GM20431 (cell line): ENCODE data around the gene ROBO4.

Source experiments
- in situ Hi-C: fragments of 300-500 bp; cut with MseI, MboI; formaldehyde crosslinking; loops from one replicate; pipeline ENCODE4 v1.15.0; 2020; ENCODE audit warnings: low sequenced_read_pairs; ENCODE audit not compliant: unreplicated experiment

The ROBO4 gene

GRCh38 chr11:124920356-124920755 lies 22.7 kb upstream of the ROBO4 start:
- in situ Hi-C loops, result no loop called here

- in situ Hi-C loops, result no loop called here
These were observed 22.2 kb upstream of the ROBO4 start for GRCh38 chr11:124919898-124920297.

- in situ Hi-C loops, result no loop called here
These were observed 21.3 kb upstream of the ROBO4 start, which contains the start of gene HEPN1 for GRCh38 chr11:124918950-124919349. HEPN1 (plus strand) TSS chr11:124919250.

GRCh38 chr11:124917115-124917637 lies 19.5 kb upstream of the ROBO4 start:
- in situ Hi-C loops, result no loop called here

- in situ Hi-C loops, result no loop called here
These were observed 18.7 kb upstream of the ROBO4 start for GRCh38 chr11:124916370-124916710.

GRCh38 chr11:124915541-124916369 lies 18.1 kb upstream of the ROBO4 start:
- in situ Hi-C loops, result no loop called here

GRCh38 chr11:124902616-124903015 lies 5.0 kb upstream of the ROBO4 start:
- in situ Hi-C loops, result no loop called here

GRCh38 chr11:124900464-124900863 lies 2.8 kb upstream of the ROBO4 start:
- in situ Hi-C loops, result no loop called here

- in situ Hi-C loops, result no loop called here
These were observed 1.9 kb upstream of the ROBO4 start for GRCh38 chr11:124899383-124900145.

- in situ Hi-C loops, result no loop called here
These were observed 1.0 kb upstream of the ROBO4 start for GRCh38 chr11:124898711-124899110.

GRCh38 chr11:124898263-124898680 lies 607 bp upstream of the ROBO4 start:
- in situ Hi-C loops, result no loop called here

GRCh38 chr11:124896821-124897391 lies 759 bp downstream of the ROBO4 start:
- in situ Hi-C loops, result no loop called here

GRCh38 chr11:124896071-124896750 lies 1.5 kb downstream of the ROBO4 start:
- in situ Hi-C loops, result no loop called here

GRCh38 chr11:124895471-124895971 lies 2.1 kb downstream of the ROBO4 start:
- in situ Hi-C loops, result no loop called here

- in situ Hi-C loops, result no loop called here
These were observed 2.8 kb downstream of the ROBO4 start for GRCh38 chr11:124894606-124895430.

GRCh38 chr11:124893781-124894401 lies 3.8 kb downstream of the ROBO4 start:
- in situ Hi-C loops, result no loop called here

GRCh38 chr11:124892750-124893454 lies 4.8 kb downstream of the ROBO4 start:
- in situ Hi-C loops, result no loop called here

GRCh38 chr11:124892146-124892545 lies 5.5 kb downstream of the ROBO4 start:
- in situ Hi-C loops, result no loop called here
